Mammary epithelial cell (primary cell): ENCODE measurements around the gene MCF2L.

ENCODE experiments used
- CTCF ChIP-seq, 2 donors: IDR thresholded peaks in 1 of 2; conservative IDR thresholded peaks in 1 of 2; 2 replicates each; pipeline ENCODE4 v1.5.1; 2011 to 2012; ENCODE audit warnings: inconsistent platforms in 2 of 2, low read length in 2 of 2, mild to moderate bottlenecking in 2 of 2, control low read depth in 1 of 2, low read depth in 1 of 2; ENCODE audit not compliant: insufficient read depth in 1 of 2; ENCODE audit errors: extremely low read depth in 1 of 2
- EZH2 ChIP-seq: IDR thresholded peaks from 2 replicates; pipeline ENCODE4 v1.6.1; 2012; ENCODE audit warnings: low read length, inconsistent platforms, borderline replicate concordance

DNA sequence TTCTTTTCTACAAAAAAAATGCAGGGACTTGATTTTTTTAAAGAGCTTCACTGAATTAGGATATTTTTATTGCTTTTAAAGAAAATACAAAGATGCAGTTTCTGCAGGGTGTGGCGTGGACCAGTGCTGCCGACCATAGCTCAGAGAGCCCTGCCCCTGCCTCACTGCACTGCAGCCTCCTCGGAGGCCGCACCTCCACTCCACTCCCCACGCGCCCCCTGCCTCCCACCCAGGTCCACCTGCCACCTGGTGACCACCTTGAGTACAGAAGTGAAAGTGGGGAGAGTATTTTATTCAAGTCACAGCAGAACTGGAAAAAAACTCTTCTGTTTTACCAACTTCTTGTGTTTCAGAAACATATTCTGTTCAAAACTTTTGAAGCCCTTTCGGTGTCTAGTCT lies 128.6 kb downstream of the MCF2L start:
- TF ChIP-seq CTCF (conservative IDR thresholded peaks at IDR 0.05 in 1 of 2, IDR thresholded peaks at IDR 0.05 in 1 of 2; ENCODE audit: extremely low read depth in 1 of 2, insufficient read depth in 1 of 2, low read depth in 1 of 2, low read length in 2 of 2) (no peak), EZH2 (no peak)
